OCI-LY1 (cell line): Measurements from ENCODE around the gene CDC27.
"Not testable (repeated sequence)": the region's sequence is repeated elsewhere in the genome, so short reads cannot be mapped to it uniquely, and the experiment has no call there.

Source experiments
- H2AFZ ChIP-seq: fragments of 200-600 bp; sonication (generic), shearing (Covaris generic); 2 replicates; pipeline ENCODE4 v1.6.0; 2014; ENCODE audit warnings: antibody characterized with exemption, mild to moderate bottlenecking, low read length
- H3F3A ChIP-seq: fragments of 200-600 bp; sonication (generic), shearing (Covaris generic); 2 replicates; pipeline ENCODE4 v1.6.0; 2014; ENCODE audit warnings: mild to moderate bottlenecking, antibody characterized with exemption, low read length, moderate library complexity; ENCODE audit not compliant: insufficient read depth
- H3K27ac ChIP-seq: fragments of 200-600 bp; sonication (generic); 2 replicates; pipeline ENCODE4 v1.5.1; 2014; ENCODE audit warnings: low read length, mixed run types, mild to moderate bottlenecking, low read depth; ENCODE audit not compliant: poor library complexity, severe bottlenecking
- H3K27me3 ChIP-seq: fragments of 200-600 bp; sonication (generic); 2 replicates; pipeline ENCODE4 v1.6.0; 2014; ENCODE audit warnings: antibody characterized with exemption, mild to moderate bottlenecking, low read length, moderate library complexity; ENCODE audit not compliant: insufficient read depth
- H3K36me3 ChIP-seq: fragments of 200-600 bp; sonication (generic); 2 replicates; pipeline ENCODE4 v1.6.1; 2014; ENCODE audit warnings: mild to moderate bottlenecking, antibody characterized with exemption, low read length, moderate library complexity, mixed read lengths; ENCODE audit not compliant: insufficient read depth
- H3K4me1 ChIP-seq: fragments of 200-600 bp; sonication (generic); 2 replicates; pipeline ENCODE4 v1.5.1; 2014; ENCODE audit warnings: mild to moderate bottlenecking, low read length, moderate library complexity; ENCODE audit not compliant: insufficient read depth, severe bottlenecking
- H3K4me2 ChIP-seq: fragments of 200-600 bp; sonication (generic), shearing (Covaris generic); 2 replicates; pipeline ENCODE4 v1.6.1; 2014; ENCODE audit warnings: low read length
- H3K4me3 ChIP-seq: fragments of 200-600 bp; sonication (generic); 2 replicates; pipeline ENCODE4 v1.5.1; 2014; ENCODE audit warnings: low read length, low read depth, mild to moderate bottlenecking, mixed read lengths; ENCODE audit not compliant: poor library complexity, severe bottlenecking
- H3K79me2 ChIP-seq: fragments of 200-600 bp; shearing (Covaris generic); 2 replicates; pipeline ENCODE4 v1.6.1; 2016; ENCODE audit warnings: mixed run types, low read length, mixed read lengths; ENCODE audit not compliant: insufficient read depth
- H3K9ac ChIP-seq: fragments of 200-600 bp; sonication (generic), shearing (Covaris generic); 2 replicates; pipeline ENCODE4 v1.6.1; 2014; ENCODE audit warnings: mild to moderate bottlenecking, low read length, mixed read lengths
- H3K9me2 ChIP-seq: fragments of 200-600 bp; sonication (generic), shearing (Covaris generic); 2 replicates; pipeline ENCODE4 v1.6.1; 2014; ENCODE audit warnings: low read depth, mild to moderate bottlenecking, low read length, mixed read lengths
- H3K9me3 ChIP-seq: fragments of 200-600 bp; shearing (Covaris generic); 2 replicates; pipeline ENCODE4 v1.6.1; 2014; ENCODE audit warnings: low read length, mixed read lengths
- H4K20me1 ChIP-seq: fragments of 200-600 bp; sonication (generic), shearing (Covaris generic); 2 replicates; pipeline ENCODE4 v1.6.0; 2016; ENCODE audit warnings: mild to moderate bottlenecking, low read length; ENCODE audit not compliant: insufficient read depth
- EZH2 ChIP-seq: fragments of 200-600 bp; sonication (generic), shearing (Covaris generic); IDR thresholded peaks from 2 replicates; pipeline ENCODE4 v1.8.0; 2017; ENCODE audit warnings: borderline replicate concordance, mixed run types, mild to moderate bottlenecking, antibody characterized with exemption, low read length, moderate library complexity, mixed read lengths
- TF ChIP-seq, protein P1 (sequence below): fragments of 200-600 bp; sonication (generic), shearing (Covaris generic); IDR thresholded peaks from 2 replicates; pipeline ENCODE4 v1.5.1; 2017; ENCODE audit warnings: mild to moderate bottlenecking, antibody characterized with exemption, low read length, moderate library complexity, mixed read lengths

The CDC27 gene

DNA sequence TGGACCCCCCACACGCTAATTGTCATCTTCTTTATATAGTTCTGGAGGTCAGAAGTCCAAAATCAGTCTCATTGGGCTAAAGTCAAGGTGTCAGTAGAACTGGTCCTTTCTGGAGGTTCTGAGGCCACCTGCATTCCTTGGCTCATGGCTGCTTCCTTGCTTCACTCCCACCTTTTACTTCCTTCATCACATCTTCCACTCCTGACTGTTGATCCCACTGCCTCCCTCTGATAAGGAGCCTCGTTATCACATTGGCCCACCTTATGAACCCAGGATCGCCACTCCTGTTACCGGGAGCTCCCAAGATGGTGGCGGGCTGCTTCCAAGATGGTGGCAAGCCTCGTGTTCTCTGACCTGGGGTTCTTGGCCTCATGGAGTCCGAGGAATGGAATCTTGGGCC lies 83.0 kb downstream of the CDC27 start:
- H3K9me2 ChIP-seq = no peaks in the 10 kb centered on the region
- no peaks in the 10 kb centered on the region for H3K27me3 ChIP-seq
- no peak overlapping the region for H3K4me2 ChIP-seq
- H3K9ac ChIP-seq = no peak overlapping the region
- no peak overlapping the region for H3K4me3 ChIP-seq
- no peaks in the 10 kb centered on the region for H3K9me3 ChIP-seq
- no peaks in the 10 kb centered on the region for H3K4me1 ChIP-seq
- TF ChIP-seq EZH2 = no peak
- no peaks in the 10 kb centered on the region for H4K20me1 ChIP-seq
- H3K36me3 ChIP-seq = no peaks in the 10 kb centered on the region
- no peaks in the 10 kb centered on the region for H3K79me2 ChIP-seq
- no peak overlapping the region for H2AFZ ChIP-seq
- no peak overlapping the region for H3K27ac ChIP-seq
- no peaks in the 10 kb centered on the region for H3F3A ChIP-seq

DNA sequence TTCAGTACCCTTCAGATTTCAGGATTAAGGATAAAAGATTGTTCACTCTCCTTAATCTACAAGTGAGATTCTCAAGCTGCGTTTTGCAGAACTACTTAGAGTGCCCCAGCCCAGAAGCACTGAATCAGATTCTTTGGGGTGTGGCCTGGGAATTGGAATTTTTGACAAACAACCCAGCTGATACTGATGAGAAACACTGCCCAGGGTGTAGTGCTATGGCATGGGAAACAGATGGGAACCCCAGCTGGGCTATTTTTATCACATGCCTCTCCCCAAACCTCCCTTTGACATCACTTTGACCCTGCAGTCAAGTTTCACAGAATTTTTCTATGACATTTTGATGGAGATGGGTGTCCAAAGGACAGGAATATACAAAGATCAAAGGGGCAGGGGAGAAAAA lies 83.8 kb downstream of the CDC27 start:
- not testable (repeated sequence) for H3K9ac ChIP-seq, H3K36me3 ChIP-seq, H3F3A ChIP-seq, H3K79me2 ChIP-seq, H3K4me1 ChIP-seq, H3K4me2 ChIP-seq, H4K20me1 ChIP-seq, H3K9me3 ChIP-seq, H3K4me3 ChIP-seq, H2AFZ ChIP-seq, H3K27me3 ChIP-seq, H3K27ac ChIP-seq, H3K9me2 ChIP-seq

DNA sequence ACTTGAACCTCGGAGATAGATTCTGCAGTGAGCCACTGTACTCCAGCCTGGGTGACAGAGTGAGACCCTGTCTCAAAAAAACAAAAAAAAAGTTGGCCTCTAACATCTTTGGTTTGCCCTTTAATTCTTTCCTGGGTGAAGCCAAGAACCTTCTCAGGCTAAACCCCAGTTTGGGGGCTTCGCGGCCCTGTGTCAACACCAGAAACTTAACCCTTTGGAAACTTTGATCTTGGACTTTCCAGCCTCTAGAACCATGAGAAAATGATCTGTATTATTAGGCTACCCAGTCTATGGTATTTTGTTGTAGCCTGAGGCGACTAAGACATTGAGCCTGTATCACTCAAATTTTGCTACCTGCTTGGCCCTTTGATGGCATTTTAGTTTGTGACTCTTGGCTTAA lies 86.2 kb downstream of the CDC27 start:
- TF ChIP-seq EZH2 = no peak
- TF ChIP-seq, protein P1, sequence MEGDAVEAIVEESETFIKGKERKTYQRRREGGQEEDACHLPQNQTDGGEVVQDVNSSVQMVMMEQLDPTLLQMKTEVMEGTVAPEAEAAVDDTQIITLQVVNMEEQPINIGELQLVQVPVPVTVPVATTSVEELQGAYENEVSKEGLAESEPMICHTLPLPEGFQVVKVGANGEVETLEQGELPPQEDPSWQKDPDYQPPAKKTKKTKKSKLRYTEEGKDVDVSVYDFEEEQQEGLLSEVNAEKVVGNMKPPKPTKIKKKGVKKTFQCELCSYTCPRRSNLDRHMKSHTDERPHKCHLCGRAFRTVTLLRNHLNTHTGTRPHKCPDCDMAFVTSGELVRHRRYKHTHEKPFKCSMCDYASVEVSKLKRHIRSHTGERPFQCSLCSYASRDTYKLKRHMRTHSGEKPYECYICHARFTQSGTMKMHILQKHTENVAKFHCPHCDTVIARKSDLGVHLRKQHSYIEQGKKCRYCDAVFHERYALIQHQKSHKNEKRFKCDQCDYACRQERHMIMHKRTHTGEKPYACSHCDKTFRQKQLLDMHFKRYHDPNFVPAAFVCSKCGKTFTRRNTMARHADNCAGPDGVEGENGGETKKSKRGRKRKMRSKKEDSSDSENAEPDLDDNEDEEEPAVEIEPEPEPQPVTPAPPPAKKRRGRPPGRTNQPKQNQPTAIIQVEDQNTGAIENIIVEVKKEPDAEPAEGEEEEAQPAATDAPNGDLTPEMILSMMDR = no peak
- Histone ChIP-seq H4K20me1 (no peaks in the 10 kb centered on the region), H3K79me2 (0 out of 2 replicates have a peak, but pooled peaks cover 5% of the 10 kb centered on the region), H3K4me3 (no peak overlapping the region), H3K36me3 (no peaks in the 10 kb centered on the region), H3K9me2 (no peaks in the 10 kb centered on the region), H3K4me1 (peaks cover 20% of the 10 kb centered on the region), H3K9ac (no peak overlapping the region), H3F3A (no peaks in the 10 kb centered on the region), H3K9me3 (no peaks in the 10 kb centered on the region), H3K27ac (no peak overlapping the region), H3K4me2 (no peak overlapping the region), H2AFZ (no peak overlapping the region), H3K27me3 (no peaks in the 10 kb centered on the region)

DNA sequence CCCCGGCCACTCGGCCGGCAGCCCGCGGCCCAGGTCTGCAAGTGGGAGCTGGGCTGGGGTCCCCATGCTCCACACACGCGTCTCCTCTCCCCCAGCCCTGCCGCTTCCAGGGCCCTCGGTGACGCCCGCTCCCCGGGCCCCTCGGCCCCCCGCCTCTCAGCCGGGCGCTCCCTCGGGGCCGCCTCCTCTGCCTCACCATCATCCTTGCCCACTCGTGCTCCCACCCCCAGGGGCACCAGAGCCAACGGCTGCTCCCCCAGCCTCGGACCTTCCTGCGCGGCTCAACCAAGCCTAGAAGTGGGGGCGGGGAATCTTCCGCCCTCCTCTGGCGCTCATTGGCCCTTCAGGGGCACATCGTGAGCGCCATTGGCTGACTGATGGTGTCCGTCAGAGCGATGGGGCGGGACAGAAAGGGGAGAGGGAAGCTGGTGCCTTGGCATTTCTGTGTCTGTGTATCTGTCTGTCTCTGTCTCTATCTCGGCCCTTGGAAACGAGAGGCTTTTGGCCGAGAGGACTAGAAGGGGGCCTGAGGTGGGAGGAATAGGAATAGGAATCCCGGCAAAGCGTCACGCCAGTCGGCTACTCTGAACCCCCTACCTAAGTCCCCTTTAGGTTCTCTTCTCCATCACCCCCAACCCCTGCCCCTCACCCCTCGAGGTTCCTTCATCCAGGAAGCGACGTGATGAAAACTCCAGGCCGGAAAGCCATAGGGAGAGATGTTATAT lies 88.9 kb downstream of the CDC27 start:
- Histone ChIP-seq H3K9me3 (no peaks in the 10 kb centered on the region), H3F3A (no peaks in the 10 kb centered on the region), H3K79me2 (0 out of 2 replicates have a peak, but pooled peaks cover 5% of the 10 kb centered on the region), H3K27me3 (no peaks in the 10 kb centered on the region), H2AFZ (no peak overlapping the region), H3K4me2 (peak overlapping the region; percentile 99), H3K9me2 (no peaks in the 10 kb centered on the region), H3K9ac (peak overlapping the region; percentile 89), H3K36me3 (peaks cover 6% of the 10 kb centered on the region; the same call in 1 of the 2 replicates), H3K27ac (peak overlapping the region; percentile 83), H3K4me3 (peak overlapping the region; percentile 72), H3K4me1 (peaks cover 32% of the 10 kb centered on the region), H4K20me1 (no peaks in the 10 kb centered on the region)
- TF ChIP-seq EZH2 = no peak
- TF ChIP-seq, protein P1 = no peak
